Posterior cingulate gyrus (tissue), 11 donors: ENCODE results near the gene SIT1.

Experiments
- DNase-seq, 10 donors: peaks; one replicate each; pipeline versions ENCODE4 v3.0.0 to v3.0.0-alpha.2; 2020 to 2021; ENCODE audit warnings: mixed read lengths in 3 of 10
- intact Hi-C: fragments of 100-400 bp; cut with DNase I; formaldehyde crosslinking; loops from one replicate; pipeline ENCODE4 v1.15.1; 2023

Gene SIT1

GRCh38 chr9:35650341-35651158, at the start of gene SIT1:
TSS of gene SIT1 (minus strand) at chr9:35650931. CDS start at chr9:35650853, 78 bp downstream.
- DNase-seq: peak in 1 of 10 donors; percentile 52
- intact Hi-C loops: loop anchor here (10.0 kb wide), 1 partner anchor 156 kb away; the partner anchor contains the start of gene RUSC2

GRCh38 chr9:35700031-35700430, 49.3 kb upstream of the SIT1 start:
- no peak for DNase-seq
- intact Hi-C loops: no loop called here

DNA sequence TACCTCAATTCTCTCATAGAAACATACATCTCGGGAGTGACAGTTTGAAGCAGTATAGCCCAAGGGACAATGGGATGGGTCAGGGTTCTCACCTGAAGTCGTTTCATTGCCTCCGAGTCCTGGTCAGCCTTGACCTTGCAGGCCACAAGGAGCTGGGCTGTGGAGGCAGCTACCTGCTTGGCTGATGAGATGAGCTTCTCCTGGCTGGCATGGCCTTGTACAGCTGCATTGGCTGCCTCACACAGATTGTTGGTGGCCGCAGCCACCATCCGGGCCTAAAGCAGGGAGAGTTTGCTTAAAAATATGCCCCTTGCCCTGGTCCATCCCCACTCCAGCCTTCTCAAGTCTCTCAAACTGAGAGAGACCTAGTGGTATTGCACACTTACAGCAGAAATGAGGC, 47.5 kb upstream of the SIT1 start:
- intact Hi-C loops: loop anchor here (5.0 kb wide), 1 partner anchor 41 kb away; the partner anchor contains the start of genes CCDC107 and RMRP
- DNase-seq: peak in 1 of 10 donors; percentile 50

DNA sequence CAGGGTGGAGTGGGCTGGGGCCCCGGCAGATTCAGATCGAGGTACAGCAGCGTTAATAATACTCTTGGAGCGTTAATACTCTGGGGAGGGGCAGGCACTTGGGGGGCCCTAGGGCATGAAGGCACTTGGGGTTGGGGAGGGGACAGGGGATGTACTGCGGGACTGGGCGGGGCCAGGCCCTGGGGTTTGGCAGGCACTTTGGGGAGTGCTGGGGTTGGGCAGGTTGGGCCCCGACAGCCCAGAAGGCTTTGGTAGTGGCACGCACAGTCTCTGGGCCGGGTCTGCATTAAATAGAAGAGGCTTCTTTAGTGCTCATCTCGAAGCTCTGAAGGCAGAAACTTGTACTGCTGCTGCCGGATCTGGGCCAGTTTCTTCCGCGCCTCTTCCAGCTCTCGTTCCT, 46.8 kb upstream of the SIT1 start:
- DNase-seq: peak in 1 of 10 donors; percentile 52
- intact Hi-C loops: loop anchor here (5.0 kb wide), 1 partner anchor 40 kb away; the partner anchor contains the start of genes CCDC107 and RMRP

DNA sequence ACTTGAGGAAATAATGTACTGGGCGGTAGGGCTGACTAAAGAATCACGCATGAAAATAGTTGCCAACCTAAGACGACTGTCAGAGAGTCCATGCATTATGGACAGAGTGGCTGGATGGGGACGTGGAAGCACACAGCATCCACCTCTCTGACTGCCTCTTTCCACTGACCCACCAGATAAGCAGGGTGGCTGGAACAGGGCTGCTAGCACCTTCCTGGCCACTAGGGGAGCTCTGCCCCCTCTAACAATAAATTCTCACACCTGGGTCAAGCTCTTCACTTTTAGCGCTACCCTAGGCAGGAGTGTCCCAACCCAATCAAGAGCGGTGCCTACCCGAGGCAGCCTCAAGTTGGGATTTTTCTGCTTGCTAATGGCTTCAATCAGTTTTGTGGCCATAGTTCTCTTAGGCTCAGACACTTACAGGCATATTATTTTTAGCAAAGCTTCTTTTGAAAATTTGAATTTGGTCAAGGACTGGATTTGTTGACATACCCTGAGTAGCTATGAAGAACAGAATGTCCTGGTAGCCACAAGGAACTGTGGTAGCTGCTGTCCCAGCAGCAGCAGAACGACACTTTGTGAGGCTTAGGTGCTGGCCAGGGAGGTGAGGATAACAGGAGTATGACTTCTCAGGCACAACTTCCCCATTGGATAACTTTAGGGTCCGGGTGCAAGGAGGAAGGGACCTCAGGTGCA, 45.9 kb upstream of the SIT1 start:
- peak in 4 of 10 donors; percentile 35 to 90 (median 46) for DNase-seq
- intact Hi-C loops: loop anchor here (5.0 kb wide), 1 partner anchor 39 kb away; the partner anchor contains the start of genes CCDC107 and RMRP

- intact Hi-C loops: loop anchor here (5.0 kb wide), 1 partner anchor 39 kb away; the partner anchor contains the start of genes CCDC107 and RMRP
- DNase-seq: no peak
These were observed 45.2 kb upstream of the SIT1 start for GRCh38 chr9:35695943-35696401.

DNA sequence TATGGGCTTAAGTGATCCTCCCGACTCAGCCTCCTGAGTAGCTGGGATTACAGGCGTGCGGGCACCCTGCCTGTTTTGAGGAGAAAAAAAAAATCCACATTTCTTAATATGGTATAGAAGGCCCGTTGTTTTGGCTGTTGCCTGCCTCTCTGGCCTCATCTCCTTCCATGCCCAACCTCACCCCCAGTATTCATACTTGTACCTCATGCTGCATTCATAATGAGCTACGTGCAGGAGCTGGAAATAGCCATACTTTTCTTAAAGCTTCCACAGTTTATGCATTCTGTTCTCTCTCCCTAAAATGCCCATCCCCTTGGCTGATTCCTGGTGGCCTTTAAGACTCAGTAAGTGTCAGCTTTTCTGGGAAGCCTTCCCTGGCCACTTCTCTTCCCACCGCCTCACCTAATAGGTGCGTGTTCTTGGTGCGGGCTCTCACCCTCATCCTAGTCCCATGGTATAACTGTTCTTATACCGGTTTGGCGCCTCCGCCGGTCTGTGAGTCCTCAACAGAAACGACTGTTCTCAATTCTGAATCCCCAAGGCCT, 41.1 kb upstream of the SIT1 start:
- DNase-seq: no peak
- intact Hi-C loops: loop anchor here (5.0 kb wide), 1 partner anchor 35 kb away; no protein-coding TSS in a partner anchor

GRCh38 chr9:35691334-35691650, 40.6 kb upstream of the SIT1 start:
- intact Hi-C loops: loop anchor here (5.0 kb wide), 1 partner anchor 36 kb away; no protein-coding TSS in a partner anchor
- DNase-seq: no peak

GRCh38 chr9:35690614-35691333, 40.0 kb upstream of the SIT1 start:
- intact Hi-C loops: loop anchor here (5.0 kb wide), 1 partner anchor 37 kb away; no protein-coding TSS in a partner anchor
- peak in 8 of 10 donors; percentile 30 to 89 (median 42) for DNase-seq

DNA sequence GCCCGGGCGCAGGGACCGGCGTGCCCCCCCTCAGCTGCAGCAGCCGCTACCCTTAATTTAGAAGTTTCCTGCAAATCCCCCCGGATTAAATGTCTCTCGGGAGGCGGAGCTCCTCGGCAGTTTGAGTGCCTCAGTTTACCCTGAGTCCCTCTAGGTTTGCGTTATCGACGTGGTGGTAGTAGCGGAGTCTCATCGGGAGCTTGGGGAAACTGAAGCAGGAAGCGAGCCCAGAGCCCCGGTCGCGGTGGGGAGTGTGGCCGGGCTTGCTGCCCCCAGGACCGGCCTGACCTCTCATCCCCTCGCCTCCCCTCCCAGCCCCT, 39.5 kb upstream of the SIT1 start:
- no peak for DNase-seq
- intact Hi-C loops: loop anchor here (5.0 kb wide), 1 partner anchor 37 kb away; no protein-coding TSS in a partner anchor

GRCh38 chr9:35689542-35690293, 39.0 kb upstream of the SIT1 start, which contains the start of gene TPM2:
TSS of gene TPM2 (minus strand) at chr9:35689925. CDS start at chr9:35689817, 108 bp downstream.
- intact Hi-C loops: loop anchor here (5.0 kb wide), 1 partner anchor 38 kb away; no protein-coding TSS in a partner anchor
- no peak for DNase-seq

GRCh38 chr9:35688558-35689541, 38.1 kb upstream of the SIT1 start:
- intact Hi-C loops: no loop called here
- DNase-seq: peak in 1 of 10 donors; percentile 70

- peak in 1 of 10 donors; percentile 67 for DNase-seq
- intact Hi-C loops: no loop called here
These were observed 37.3 kb upstream of the SIT1 start for GRCh38 chr9:35687972-35688557.

- peak in 1 of 10 donors; percentile 33 for DNase-seq
- intact Hi-C loops: no loop called here
These were observed 36.6 kb upstream of the SIT1 start for GRCh38 chr9:35687306-35687705.

DNA sequence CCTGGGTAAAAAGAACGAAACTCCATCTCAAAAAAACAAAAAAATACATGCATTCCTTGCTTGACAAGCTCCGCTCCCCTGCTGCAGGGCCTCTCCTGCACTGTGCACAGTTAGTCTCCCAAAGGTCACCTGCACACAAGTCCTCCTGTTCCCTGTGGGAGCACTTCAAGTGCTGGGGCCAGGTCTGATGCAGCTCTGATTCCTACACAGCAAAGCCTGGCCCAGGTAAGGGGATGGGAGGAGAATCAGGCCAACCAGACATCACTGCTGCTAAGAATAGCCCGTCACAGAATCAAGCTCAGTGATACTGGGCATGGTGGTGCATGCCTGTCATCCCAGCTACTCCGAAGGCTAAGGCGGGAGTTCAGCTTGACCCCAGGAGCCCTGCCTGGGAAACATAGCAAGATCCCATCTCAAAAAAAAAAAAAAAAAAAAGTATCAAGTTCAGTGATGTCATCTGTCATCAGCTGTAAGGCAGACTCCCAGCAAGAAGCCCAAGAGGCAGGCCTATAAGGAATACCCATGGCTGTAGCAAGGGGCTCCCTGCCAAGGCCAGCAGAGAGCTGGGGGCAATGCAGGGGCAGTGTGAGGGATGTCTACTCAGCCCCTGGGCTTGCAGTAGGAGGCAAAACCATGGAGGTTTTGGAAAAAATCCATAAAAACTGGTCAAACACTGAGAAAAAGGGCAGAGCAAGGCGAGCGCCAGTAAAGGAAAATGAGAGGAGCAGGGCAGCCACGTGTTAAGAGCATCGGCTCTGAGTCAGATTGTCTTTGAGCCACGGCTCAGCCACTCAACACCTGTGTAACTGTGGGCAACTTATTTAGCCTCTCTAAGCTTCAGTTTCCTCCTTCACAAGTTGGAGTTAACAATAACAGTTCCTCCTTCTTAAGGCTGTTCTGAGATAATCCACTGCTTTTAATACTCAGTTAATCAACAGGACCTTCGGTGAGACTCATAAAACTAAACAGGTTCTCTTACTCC, 35.8 kb upstream of the SIT1 start:
- DNase-seq: peak in 2 of 10 donors; percentile 39 to 62
- intact Hi-C loops: no loop called here

DNA sequence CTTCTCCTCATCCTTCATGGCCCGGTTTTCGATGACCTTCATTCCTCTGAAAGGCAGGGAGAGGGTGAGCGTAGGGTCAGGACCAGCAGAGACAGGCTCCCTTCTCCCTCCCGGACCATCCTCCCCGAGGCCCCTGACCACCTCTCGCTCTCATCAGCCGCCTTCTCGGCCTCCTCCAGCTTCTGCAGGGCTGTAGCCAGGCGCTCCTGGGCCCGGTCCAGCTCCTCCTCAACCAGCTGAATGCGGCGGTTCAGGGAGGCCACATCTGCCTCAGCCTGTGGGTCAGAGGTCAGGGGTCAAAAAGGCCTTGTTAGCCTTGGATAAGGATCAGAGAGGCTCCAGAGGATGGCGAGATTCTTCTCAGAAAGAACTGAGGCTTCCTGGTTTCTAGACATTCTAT, 34.8 kb upstream of the SIT1 start:
- peak in 2 of 10 donors; percentile 60 to 61 for DNase-seq
- intact Hi-C loops: no loop called here
